Measurements from ENCODE around the gene INO80.
A peak's percentile ranks its signal among the peaks of the same experiment; 100 is the strongest.

DNA sequence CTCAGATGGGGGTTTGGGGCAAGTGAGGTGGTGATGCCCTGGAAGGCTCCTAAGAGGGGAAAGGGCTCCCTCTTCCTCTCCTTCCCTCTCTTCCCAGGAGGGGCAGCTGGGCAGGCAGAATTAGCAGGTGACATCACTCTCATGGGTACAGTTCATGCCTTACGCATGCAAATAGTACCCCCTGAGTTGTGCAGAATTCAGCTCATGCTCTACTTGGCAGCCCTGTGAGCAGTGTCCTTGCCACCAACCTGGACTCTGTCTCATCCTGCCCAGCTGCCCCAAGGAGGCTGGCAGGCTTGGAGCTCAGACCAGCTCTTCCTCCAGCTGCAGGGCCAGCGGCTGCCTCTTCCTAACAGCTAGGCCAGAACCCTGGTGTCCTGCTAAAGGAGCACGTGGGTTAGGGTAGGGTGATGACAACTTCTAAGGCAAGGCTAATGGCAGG lies 159.5 kb downstream of the INO80 start:
- TF ChIP-seq CTCF (IDR thresholded peaks at IDR 0.05) (no peak), EP300 (IDR thresholded peaks at IDR 0.05) (no peak), POLR2A (IDR thresholded peaks at IDR 0.05; ENCODE audit: low read depth) (peak; percentile 16)

Data from esophagus muscularis mucosa (tissue), 4 donors.